Upper lobe of right lung (tissue), 1 donor: ENCODE data around the gene PRAC2. TPM values are rescaled to one million over a fixed set of nuclear protein-coding genes. Genes with fewer than 3 reads are reported as not detected.

Source experiments
- ATAC-seq: fragments of 200-7000 bp; cut with Tn5 transposase; one replicate; pipeline ENCODE4 v1.9.1; 2020; ENCODE audit warnings: mild to moderate bottlenecking, moderate library complexity
- DNase-seq: peaks from one replicate; pipeline ENCODE4 v3.0.0-alpha.2; 2020
- H3K27ac ChIP-seq: fragments of 200-600 bp; one replicate; pipeline ENCODE4 v1.8.0; 2022
- H3K27me3 ChIP-seq: fragments of 200-600 bp; one replicate; pipeline ENCODE4 v1.8.0; 2022; ENCODE audit warnings: mild to moderate bottlenecking
- H3K36me3 ChIP-seq: fragments of 200-600 bp; one replicate; pipeline ENCODE4 v1.8.0; 2022
- H3K4me1 ChIP-seq: fragments of 200-600 bp; one replicate; pipeline ENCODE4 v1.8.0; 2022
- H3K4me3 ChIP-seq: fragments of 200-600 bp; one replicate; pipeline ENCODE4 v1.8.0; 2022; ENCODE audit warnings: mild to moderate bottlenecking
- H3K9me3 ChIP-seq: fragments of 200-600 bp; one replicate; pipeline ENCODE4 v1.8.0; 2022
- intact Hi-C: fragments of 100-400 bp; cut with DNase I; formaldehyde crosslinking; loops from one replicate; pipeline ENCODE4 v1.11.0; 2022
- total RNA-seq: library from RNA; stranded (reverse); fragmentation: NEBNext Ultra II Directional; extraction: Animal tissue kit (Norgen Biotek cat#: 25700); gene quantifications from one replicate; pipeline ENCODE4 v1.2.1, GENCODE V29; 2021
- TF ChIP-seq, protein P1 (sequence below): fragments of 200-600 bp; IDR thresholded peaks from one replicate; pipeline ENCODE4 v1.8.0; 2022; ENCODE audit warnings: antibody characterized with exemption
- donor health status: DM: no; HTN: yes; CAD: no; lungs with severe emphysema.

The PRAC2 gene
- total RNA-seq, 1 donor from 2014 or later: not detected

GRCh38 chr17:48690655-48691054, 32.3 kb upstream of the PRAC2 start:
- no peaks in the 10 kb centered on the region for H3K4me1 ChIP-seq
- no peak for ATAC-seq
- intact Hi-C loops: no loop called here
- H3K27me3 ChIP-seq: peaks cover 36% of the 10 kb centered on the region
- H3K9me3 ChIP-seq: no peaks in the 10 kb centered on the region
- no peaks in the 10 kb centered on the region for H3K36me3 ChIP-seq
- H3K4me3 ChIP-seq: no peak overlapping the region
- TF ChIP-seq, protein P1, sequence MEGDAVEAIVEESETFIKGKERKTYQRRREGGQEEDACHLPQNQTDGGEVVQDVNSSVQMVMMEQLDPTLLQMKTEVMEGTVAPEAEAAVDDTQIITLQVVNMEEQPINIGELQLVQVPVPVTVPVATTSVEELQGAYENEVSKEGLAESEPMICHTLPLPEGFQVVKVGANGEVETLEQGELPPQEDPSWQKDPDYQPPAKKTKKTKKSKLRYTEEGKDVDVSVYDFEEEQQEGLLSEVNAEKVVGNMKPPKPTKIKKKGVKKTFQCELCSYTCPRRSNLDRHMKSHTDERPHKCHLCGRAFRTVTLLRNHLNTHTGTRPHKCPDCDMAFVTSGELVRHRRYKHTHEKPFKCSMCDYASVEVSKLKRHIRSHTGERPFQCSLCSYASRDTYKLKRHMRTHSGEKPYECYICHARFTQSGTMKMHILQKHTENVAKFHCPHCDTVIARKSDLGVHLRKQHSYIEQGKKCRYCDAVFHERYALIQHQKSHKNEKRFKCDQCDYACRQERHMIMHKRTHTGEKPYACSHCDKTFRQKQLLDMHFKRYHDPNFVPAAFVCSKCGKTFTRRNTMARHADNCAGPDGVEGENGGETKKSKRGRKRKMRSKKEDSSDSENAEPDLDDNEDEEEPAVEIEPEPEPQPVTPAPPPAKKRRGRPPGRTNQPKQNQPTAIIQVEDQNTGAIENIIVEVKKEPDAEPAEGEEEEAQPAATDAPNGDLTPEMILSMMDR: no peak
- DNase-seq: no peak
- H3K27ac ChIP-seq: no peak overlapping the region

DNA sequence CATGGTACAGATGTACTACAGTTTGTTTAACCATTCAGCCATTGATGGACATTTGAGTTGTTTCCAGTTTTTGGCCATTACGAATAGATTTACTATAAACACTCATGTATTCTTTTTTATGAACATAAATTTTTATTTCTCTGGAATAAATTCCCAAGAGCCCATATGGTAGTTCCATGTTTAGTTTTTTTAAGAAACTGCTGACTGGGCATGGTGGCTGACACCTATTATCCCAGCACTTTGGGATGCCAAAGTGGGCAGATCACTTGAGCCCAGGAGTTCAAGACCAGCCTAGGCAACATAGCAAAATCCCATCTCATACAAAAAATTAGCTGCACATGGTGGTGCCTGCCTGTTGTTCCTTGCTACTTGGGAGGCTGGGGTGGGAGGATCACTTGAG, 30.9 kb upstream of the PRAC2 start:
- ATAC-seq (no peak), DNase-seq (no peak)
- peaks cover 49% of the 10 kb centered on the region for H3K27me3 ChIP-seq
- TF ChIP-seq, protein P1: no peak
- no peaks in the 10 kb centered on the region for H3K9me3 ChIP-seq
- H3K4me3 ChIP-seq: no peak overlapping the region
- no peak overlapping the region for H3K27ac ChIP-seq
- intact Hi-C loops: no loop called here
- H3K36me3 ChIP-seq: no peaks in the 10 kb centered on the region
- no peaks in the 10 kb centered on the region for H3K4me1 ChIP-seq

GRCh38 chr17:48693178-48693577, 29.8 kb upstream of the PRAC2 start:
- Histone ChIP-seq H3K27me3 (peaks cover 53% of the 10 kb centered on the region), H3K4me3 (no peak overlapping the region), H3K36me3 (no peaks in the 10 kb centered on the region), H3K9me3 (no peaks in the 10 kb centered on the region), H3K27ac (no peak overlapping the region), H3K4me1 (no peaks in the 10 kb centered on the region)
- no peak for DNase-seq
- TF ChIP-seq, protein P1: no peak
- ATAC-seq: no peak
- intact Hi-C loops: no loop called here

DNA sequence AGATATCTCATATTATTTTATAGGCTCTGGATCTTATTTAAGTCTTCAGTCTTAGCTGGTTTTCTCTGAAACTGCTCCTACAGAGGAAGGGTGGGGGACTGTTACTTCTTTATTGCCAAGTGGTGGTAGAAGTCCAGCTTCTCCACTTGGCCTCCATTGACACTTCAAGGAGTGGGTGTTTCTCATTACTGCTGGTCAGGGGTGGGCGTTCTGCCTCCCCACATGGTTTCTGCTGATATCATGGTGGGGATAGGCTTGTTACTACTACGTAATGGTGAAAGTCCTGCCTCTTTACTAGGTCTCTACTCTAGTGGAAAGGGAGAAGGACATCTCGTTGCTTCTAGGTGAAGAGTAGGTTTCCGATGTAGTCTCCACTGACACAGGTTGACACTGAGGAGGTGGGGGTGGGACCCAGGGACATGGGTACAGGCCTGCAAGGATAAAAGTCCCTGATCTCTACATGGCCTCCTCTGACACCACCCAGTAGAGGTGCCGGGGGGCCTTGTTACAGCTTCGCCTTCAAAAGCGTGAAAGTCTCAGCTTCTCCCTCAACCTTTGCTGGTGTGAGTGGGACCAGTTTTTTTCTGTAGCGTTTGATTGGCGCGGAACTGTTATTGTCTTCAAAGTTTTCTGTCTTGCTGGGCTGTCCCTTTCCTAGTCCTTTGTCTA, 21.0 kb upstream of the PRAC2 start:
- no peak for ATAC-seq
- TF ChIP-seq, protein P1: no peak

GRCh38 chr17:48704361-48705248, 18.4 kb upstream of the PRAC2 start:
- no peak for DNase-seq
- Histone ChIP-seq H3K27ac (no peak overlapping the region), H3K36me3 (no peaks in the 10 kb centered on the region), H3K4me3 (no peak overlapping the region), H3K4me1 (no peaks in the 10 kb centered on the region), H3K27me3 (peaks cover 79% of the 10 kb centered on the region), H3K9me3 (no peaks in the 10 kb centered on the region)
- TF ChIP-seq, protein P1: no peak
- intact Hi-C loops: no loop called here
- no peak for ATAC-seq

More for the DNA sequence above, 21.0 kb upstream of the PRAC2 start:
- Histone ChIP-seq H3K9me3 (no peaks in the 10 kb centered on the region), H3K27me3 (peaks cover 76% of the 10 kb centered on the region), H3K27ac (no peak overlapping the region), H3K36me3 (no peaks in the 10 kb centered on the region), H3K4me3 (no peak overlapping the region), H3K4me1 (no peaks in the 10 kb centered on the region)
- intact Hi-C loops: no loop called here
- no peak for DNase-seq
